HG03521 (cell line): ENCODE measurements around the gene BCOR.
A peak's percentile ranks its signal among the peaks of the same experiment; 100 is the strongest.

Experiments used
- ATAC-seq: cut with Tn5 transposase; IDR thresholded peaks from one replicate; pipeline ENCODE4 v1.9.1; 2021; ENCODE audit warnings: mild to moderate bottlenecking, moderate library complexity; ENCODE audit not compliant: unreplicated experiment

Gene BCOR

GRCh38 chrX:40099055-40099958, 1.5 kb upstream of the BCOR start:
- ATAC-seq, result no peak

- peak; percentile 19 for ATAC-seq
These were observed 701 bp upstream of the BCOR start for GRCh38 chrX:40098264-40099054.

- ATAC-seq, result no peak
These were observed 636 bp downstream of the BCOR start for GRCh38 chrX:40097141-40097503.

- ATAC-seq, result no peak
These were observed 1.2 kb downstream of the BCOR start for GRCh38 chrX:40096395-40097091.

- ATAC-seq, result no peak
These were observed 2.0 kb downstream of the BCOR start for GRCh38 chrX:40095583-40096394.

- no peak for ATAC-seq
These were observed 2.7 kb downstream of the BCOR start for GRCh38 chrX:40094900-40095582.

GRCh38 chrX:40094041-40094899, 3.5 kb downstream of the BCOR start:
- no peak for ATAC-seq

- ATAC-seq, result no peak
These were observed 4.2 kb downstream of the BCOR start for GRCh38 chrX:40093586-40093985.

GRCh38 chrX:40092808-40093435, 4.8 kb downstream of the BCOR start:
- no peak for ATAC-seq

- ATAC-seq, result no peak
These were observed 5.9 kb downstream of the BCOR start for GRCh38 chrX:40091691-40092421.

GRCh38 chrX:40090961-40091360, 6.8 kb downstream of the BCOR start:
- no peak for ATAC-seq

GRCh38 chrX:40090050-40090804, 7.5 kb downstream of the BCOR start:
- no peak for ATAC-seq

- ATAC-seq, result no peak
These were observed 8.8 kb downstream of the BCOR start for GRCh38 chrX:40088803-40089540.

GRCh38 chrX:40088299-40088625, 9.5 kb downstream of the BCOR start:
- no peak for ATAC-seq

GRCh38 chrX:40087425-40088298, 10.1 kb downstream of the BCOR start:
- no peak for ATAC-seq
